SK-N-SH treated with all-trans-retinoic acid at 6 μM for 48 hours (cell line): Measurements from ENCODE around the gene CD3E.

Experiments used
- CSDC2 ChIP-seq: fragments of 250-450 bp; sonication (Bioruptor Pico); IDR thresholded peaks from 2 replicates; pipeline ENCODE4 v1.5.0; 2020; ENCODE audit warnings: mild to moderate bottlenecking, moderate library complexity
- ZNF8 ChIP-seq: fragments of 450-650 bp; formaldehyde crosslinking; IDR thresholded peaks from 2 replicates; pipeline ENCODE4 v1.5.0; 2020; ENCODE audit warnings: mild to moderate bottlenecking, moderate library complexity

DNA sequence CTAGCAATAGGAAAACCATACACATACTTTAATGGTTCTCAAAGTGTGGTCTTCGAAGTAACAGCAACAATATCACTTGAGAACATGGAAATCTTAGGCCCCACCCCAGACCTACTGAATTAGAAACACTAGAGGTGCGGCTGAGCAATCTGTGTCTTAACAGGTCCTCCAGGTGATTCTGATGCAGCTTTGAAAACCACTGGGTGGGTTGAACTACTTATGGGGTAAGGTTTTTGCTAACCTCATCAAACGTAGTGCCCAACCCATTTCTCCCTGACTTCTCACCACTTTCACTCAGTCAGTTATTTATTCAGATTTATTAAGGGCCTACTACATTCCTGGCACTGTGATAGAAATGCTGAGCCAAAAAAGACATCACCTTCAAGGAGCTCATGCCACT is 44.2 kb upstream of the CD3E start:
- TF ChIP-seq CSDC2 (CRISPR knock-in tag) (no peak), ZNF8 (CRISPR knock-in tag) (no peak)
